ENCODE data around the gene CEP128.

The CEP128 gene

GRCh38 chr14:80714474-80714873, 227.1 kb downstream of the CEP128 start:
- no peaks in the 10 kb centered on the region for H3K36me3 ChIP-seq
- no peak overlapping the region for H3K4me3 ChIP-seq (ENCODE audit: low read depth in 1 of 2, low read length in 1 of 2)
- no peak for TF ChIP-seq CTCF (IDR thresholded peaks at IDR 0.05)
- no peaks in the 10 kb centered on the region for H3K4me1 ChIP-seq (ENCODE audit: control insufficient read depth in 1 of 2, insufficient read depth in 1 of 2, low read depth in 1 of 2, low read length in 1 of 2)
- no peaks in the 10 kb centered on the region for H3K27me3 ChIP-seq
- H3K27ac ChIP-seq = no peak overlapping the region
- no peaks in the 10 kb centered on the region for H3K9me3 ChIP-seq

GRCh38 chr14:80713076-80713850, 228.3 kb downstream of the CEP128 start:
- Histone ChIP-seq H3K27me3 (no peaks in the 10 kb centered on the region), H3K4me3 (ENCODE audit: low read depth in 1 of 2, low read length in 1 of 2) (no peak overlapping the region), H3K36me3 (no peaks in the 10 kb centered on the region)

DNA sequence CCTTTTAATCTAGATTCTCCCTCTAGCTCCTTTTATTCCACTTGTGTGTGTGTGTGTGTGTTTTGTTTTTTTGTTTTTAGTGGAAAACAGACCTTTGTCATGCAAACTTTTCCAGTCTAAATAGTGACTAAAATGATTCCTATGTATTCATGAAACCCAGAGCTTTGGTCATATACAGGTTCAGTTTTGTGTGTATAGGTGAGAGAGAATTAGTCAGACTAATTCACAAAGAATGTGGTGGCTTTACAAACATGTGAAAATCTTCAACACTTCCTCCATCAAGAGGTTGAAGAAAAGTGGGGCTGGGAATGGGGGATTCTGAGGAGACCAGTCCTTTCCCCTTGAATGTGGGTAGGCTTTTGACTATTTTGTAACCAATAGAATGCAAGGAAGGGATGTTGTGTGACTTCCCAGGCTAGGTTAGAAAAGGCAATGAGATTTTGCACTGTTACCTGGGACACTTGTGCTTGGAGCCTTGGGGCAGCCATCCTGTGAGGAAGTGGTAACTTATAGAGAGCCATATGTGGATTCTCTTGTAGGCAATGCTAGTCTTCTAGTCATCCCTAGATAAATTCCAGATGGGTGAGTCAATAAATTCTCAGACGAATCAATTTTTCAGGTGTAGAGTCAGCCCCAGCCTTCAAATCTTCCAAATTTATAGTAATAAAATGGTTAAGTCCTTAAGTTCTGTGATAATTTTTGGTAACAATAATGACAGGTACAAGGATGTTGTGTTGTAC, 236.1 kb downstream of the CEP128 start:
- no peak for TF ChIP-seq CTCF (IDR thresholded peaks at IDR 0.05)
- H3K27ac ChIP-seq = no peak overlapping the region
- no peaks in the 10 kb centered on the region for H3K4me1 ChIP-seq (ENCODE audit: control insufficient read depth in 1 of 2, insufficient read depth in 1 of 2, low read depth in 1 of 2, low read length in 1 of 2)
- no peak overlapping the region for H3K4me3 ChIP-seq (ENCODE audit: low read depth in 1 of 2, low read length in 1 of 2)
- no peaks in the 10 kb centered on the region for H3K36me3 ChIP-seq
- no peaks in the 10 kb centered on the region for H3K9me3 ChIP-seq
- no peaks in the 10 kb centered on the region for H3K27me3 ChIP-seq

More at GRCh38 chr14:80713076-80713850, 228.3 kb downstream of the CEP128 start:
- no peaks in the 10 kb centered on the region for H3K9me3 ChIP-seq
- TF ChIP-seq CTCF (IDR thresholded peaks at IDR 0.05) = no peak
- H3K4me1 ChIP-seq (ENCODE audit: control insufficient read depth in 1 of 2, insufficient read depth in 1 of 2, low read depth in 1 of 2, low read length in 1 of 2) = no peaks in the 10 kb centered on the region
- no peak overlapping the region for H3K27ac ChIP-seq

GRCh38 chr14:80700601-80701000, 240.9 kb downstream of the CEP128 start:
- TF ChIP-seq CTCF (IDR thresholded peaks at IDR 0.05) = no peak
- Histone ChIP-seq H3K4me3 (ENCODE audit: low read depth in 1 of 2, low read length in 1 of 2) (no peak overlapping the region), H3K36me3 (no peaks in the 10 kb centered on the region), H3K9me3 (no peaks in the 10 kb centered on the region), H3K27ac (no peak overlapping the region), H3K4me1 (ENCODE audit: control insufficient read depth in 1 of 2, insufficient read depth in 1 of 2, low read depth in 1 of 2, low read length in 1 of 2) (no peaks in the 10 kb centered on the region), H3K27me3 (no peaks in the 10 kb centered on the region)

- Histone ChIP-seq H3K27ac (no peak overlapping the region), H3K9me3 (no peaks in the 10 kb centered on the region), H3K36me3 (no peaks in the 10 kb centered on the region), H3K4me1 (ENCODE audit: control insufficient read depth in 1 of 2, insufficient read depth in 1 of 2, low read depth in 1 of 2, low read length in 1 of 2) (no peaks in the 10 kb centered on the region), H3K27me3 (no peaks in the 10 kb centered on the region), H3K4me3 (ENCODE audit: low read depth in 1 of 2, low read length in 1 of 2) (no peak overlapping the region)
- no peak for TF ChIP-seq CTCF (IDR thresholded peaks at IDR 0.05)
These were observed 241.7 kb downstream of the CEP128 start for GRCh38 chr14:80699861-80700260.
